ENCODE data around the gene MYRIP.

DNA sequence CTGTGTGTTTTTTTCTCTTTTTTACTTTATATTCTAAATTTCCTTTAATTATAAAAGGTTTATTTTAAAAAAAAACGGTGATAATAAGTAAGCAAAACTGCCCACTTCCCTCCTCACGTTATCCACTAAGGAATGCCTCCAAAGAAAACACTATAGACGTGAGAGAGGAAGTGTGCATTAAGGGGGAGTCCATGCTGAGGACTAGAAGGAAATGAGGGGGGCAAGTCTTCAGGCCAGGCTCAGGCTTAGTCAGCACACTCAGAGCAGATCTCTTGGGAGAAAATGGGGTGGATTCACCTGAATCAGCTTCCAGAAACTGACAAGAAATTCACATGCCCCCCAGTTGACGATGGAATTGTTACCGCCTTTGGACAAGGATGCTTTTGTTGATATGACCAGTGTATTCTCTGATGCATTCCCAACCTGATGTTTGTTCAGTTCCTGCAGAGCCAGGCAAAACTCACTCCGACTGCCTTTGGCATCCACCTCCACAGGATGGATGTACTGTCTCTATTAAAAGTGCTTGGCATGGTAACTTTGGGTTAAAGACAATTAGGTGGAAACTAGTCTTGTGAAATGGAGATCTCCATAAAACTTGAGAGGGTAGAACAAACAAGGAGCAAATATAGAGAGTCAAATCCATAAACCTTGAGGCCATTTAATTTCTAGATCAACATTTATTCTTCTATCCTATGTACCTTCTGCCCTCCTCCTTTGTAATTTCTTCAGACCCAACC is 167.8 kb downstream of the MYRIP start:
- TF ChIP-seq, protein P1, sequence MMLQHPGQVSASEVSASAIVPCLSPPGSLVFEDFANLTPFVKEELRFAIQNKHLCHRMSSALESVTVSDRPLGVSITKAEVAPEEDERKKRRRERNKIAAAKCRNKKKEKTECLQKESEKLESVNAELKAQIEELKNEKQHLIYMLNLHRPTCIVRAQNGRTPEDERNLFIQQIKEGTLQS (IDR thresholded peaks at IDR 0.05; ENCODE audit: borderline replicate concordance, extremely low read depth, low read depth, low read length): no peak
- no peak for TF ChIP-seq CTCF (IDR thresholded peaks at IDR 0.05 in 2 of 3, conservative IDR thresholded peaks at IDR 0.05 in 1 of 3; ENCODE audit: control insufficient read depth in 2 of 3, extremely low read depth in 1 of 3, insufficient read depth in 1 of 3, low read depth in 3 of 3, low read length in 3 of 3)
- TF ChIP-seq, protein P2, sequence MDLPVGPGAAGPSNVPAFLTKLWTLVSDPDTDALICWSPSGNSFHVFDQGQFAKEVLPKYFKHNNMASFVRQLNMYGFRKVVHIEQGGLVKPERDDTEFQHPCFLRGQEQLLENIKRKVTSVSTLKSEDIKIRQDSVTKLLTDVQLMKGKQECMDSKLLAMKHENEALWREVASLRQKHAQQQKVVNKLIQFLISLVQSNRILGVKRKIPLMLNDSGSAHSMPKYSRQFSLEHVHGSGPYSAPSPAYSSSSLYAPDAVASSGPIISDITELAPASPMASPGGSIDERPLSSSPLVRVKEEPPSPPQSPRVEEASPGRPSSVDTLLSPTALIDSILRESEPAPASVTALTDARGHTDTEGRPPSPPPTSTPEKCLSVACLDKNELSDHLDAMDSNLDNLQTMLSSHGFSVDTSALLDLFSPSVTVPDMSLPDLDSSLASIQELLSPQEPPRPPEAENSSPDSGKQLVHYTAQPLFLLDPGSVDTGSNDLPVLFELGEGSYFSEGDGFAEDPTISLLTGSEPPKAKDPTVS (IDR thresholded peaks at IDR 0.05; ENCODE audit: low read depth, low read length): no peak
- TF ChIP-seq RFX5 (IDR thresholded peaks at IDR 0.05; ENCODE audit: low read depth, low read length): no peak
- TF ChIP-seq POLR2AphosphoS5 (IDR thresholded peaks at IDR 0.05; ENCODE audit: low read length): no peak
- no peak for TF ChIP-seq SRF (IDR thresholded peaks at IDR 0.05; ENCODE audit: low read depth in 2 of 2, low read length in 2 of 2)
- no peak for TF ChIP-seq TAF1 (IDR thresholded peaks at IDR 0.05; ENCODE audit: borderline replicate concordance, low read depth, low read length)

All from GM12878 (cell line).